Measurements from ENCODE around the gene DNAAF1.

- TF ChIP-seq CTCF (optimal IDR thresholded peaks at IDR 0.05 in 1 of 3, IDR thresholded peaks at IDR 0.05 in 1 of 3, conservative IDR thresholded peaks at IDR 0.05 in 1 of 3; ENCODE audit: extremely low read depth in 1 of 3, insufficient read depth in 2 of 3, low read length in 3 of 3) (no peak), EZH2 (IDR thresholded peaks at IDR 0.05; ENCODE audit: low read length) (no peak)
Measured at GRCh38 chr16:84159007-84159406, 13.9 kb downstream of the DNAAF1 start.

Data from keratinocyte (primary cell).